Measurements from ENCODE around the gene RAB3A.

DNA sequence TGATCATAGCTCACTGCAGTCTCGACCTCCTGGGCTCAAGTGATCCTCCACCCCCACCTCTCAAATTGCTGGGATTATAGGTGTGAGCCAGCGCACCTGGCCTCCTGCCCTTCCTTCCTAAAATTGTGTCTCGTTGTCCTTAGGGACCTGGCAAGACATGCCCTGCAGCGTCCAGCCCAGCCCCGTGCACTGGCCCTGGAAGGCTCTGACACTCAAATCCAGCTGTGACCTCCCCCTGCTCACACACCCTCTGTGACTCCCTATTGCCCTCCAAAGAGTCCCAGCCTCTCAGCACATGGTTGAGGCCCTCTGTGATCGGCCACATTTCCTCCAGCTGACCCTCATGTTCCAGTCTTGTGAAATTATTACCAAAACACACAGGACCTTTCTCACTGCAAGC, 5.9 kb downstream of the RAB3A start:
- TF ChIP-seq NFIC (IDR thresholded peaks at IDR 0.05) (no peak), ADNP (tag; IDR thresholded peaks at IDR 0.05) (no peak), POLR2A (conservative IDR thresholded peaks at IDR 0.05) (no peak), STAG1 (CRISPR knock-in tag; IDR thresholded peaks at IDR 0.05; ENCODE audit: borderline replicate concordance) (no peak), ZNF384 (IDR thresholded peaks at IDR 0.05; ENCODE audit: low read depth, low read length) (no peak), CREB1 (IDR thresholded peaks at IDR 0.05) (no peak), CREB1 (CRISPR knock-in tag; IDR thresholded peaks at IDR 0.05) (no peak), KLF1 (tag; IDR thresholded peaks at IDR 0.05) (no peak), SP2 (IDR thresholded peaks at IDR 0.05; ENCODE audit: extremely low read depth, low read depth, low read length, poor library complexity, severe bottlenecking) (no peak)
- TF ChIP-seq, protein P1, sequence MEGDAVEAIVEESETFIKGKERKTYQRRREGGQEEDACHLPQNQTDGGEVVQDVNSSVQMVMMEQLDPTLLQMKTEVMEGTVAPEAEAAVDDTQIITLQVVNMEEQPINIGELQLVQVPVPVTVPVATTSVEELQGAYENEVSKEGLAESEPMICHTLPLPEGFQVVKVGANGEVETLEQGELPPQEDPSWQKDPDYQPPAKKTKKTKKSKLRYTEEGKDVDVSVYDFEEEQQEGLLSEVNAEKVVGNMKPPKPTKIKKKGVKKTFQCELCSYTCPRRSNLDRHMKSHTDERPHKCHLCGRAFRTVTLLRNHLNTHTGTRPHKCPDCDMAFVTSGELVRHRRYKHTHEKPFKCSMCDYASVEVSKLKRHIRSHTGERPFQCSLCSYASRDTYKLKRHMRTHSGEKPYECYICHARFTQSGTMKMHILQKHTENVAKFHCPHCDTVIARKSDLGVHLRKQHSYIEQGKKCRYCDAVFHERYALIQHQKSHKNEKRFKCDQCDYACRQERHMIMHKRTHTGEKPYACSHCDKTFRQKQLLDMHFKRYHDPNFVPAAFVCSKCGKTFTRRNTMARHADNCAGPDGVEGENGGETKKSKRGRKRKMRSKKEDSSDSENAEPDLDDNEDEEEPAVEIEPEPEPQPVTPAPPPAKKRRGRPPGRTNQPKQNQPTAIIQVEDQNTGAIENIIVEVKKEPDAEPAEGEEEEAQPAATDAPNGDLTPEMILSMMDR (IDR thresholded peaks at IDR 0.05 in 2 of 3, conservative IDR thresholded peaks at IDR 0.05 in 1 of 3; ENCODE audit: insufficient read depth in 2 of 3, low read depth in 1 of 3, low read length in 3 of 3) = no peak
- TF ChIP-seq, protein P2, sequence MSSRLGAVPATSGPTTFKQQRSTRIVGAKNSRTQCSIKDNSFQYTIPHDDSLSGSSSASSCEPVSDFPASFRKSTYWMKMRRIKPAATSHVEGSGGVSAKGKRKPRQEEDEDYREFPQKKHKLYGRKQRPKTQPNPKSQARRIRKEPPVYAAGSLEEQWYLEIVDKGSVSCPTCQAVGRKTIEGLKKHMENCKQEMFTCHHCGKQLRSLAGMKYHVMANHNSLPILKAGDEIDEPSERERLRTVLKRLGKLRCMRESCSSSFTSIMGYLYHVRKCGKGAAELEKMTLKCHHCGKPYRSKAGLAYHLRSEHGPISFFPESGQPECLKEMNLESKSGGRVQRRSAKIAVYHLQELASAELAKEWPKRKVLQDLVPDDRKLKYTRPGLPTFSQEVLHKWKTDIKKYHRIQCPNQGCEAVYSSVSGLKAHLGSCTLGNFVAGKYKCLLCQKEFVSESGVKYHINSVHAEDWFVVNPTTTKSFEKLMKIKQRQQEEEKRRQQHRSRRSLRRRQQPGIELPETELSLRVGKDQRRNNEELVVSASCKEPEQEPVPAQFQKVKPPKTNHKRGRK (tag; IDR thresholded peaks at IDR 0.05) = no peak
- TF ChIP-seq, protein P3, sequence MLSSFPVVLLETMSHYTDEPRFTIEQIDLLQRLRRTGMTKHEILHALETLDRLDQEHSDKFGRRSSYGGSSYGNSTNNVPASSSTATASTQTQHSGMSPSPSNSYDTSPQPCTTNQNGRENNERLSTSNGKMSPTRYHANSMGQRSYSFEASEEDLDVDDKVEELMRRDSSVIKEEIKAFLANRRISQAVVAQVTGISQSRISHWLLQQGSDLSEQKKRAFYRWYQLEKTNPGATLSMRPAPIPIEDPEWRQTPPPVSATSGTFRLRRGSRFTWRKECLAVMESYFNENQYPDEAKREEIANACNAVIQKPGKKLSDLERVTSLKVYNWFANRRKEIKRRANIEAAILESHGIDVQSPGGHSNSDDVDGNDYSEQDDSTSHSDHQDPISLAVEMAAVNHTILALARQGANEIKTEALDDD (IDR thresholded peaks at IDR 0.05) = no peak
- TF ChIP-seq, protein P4, sequence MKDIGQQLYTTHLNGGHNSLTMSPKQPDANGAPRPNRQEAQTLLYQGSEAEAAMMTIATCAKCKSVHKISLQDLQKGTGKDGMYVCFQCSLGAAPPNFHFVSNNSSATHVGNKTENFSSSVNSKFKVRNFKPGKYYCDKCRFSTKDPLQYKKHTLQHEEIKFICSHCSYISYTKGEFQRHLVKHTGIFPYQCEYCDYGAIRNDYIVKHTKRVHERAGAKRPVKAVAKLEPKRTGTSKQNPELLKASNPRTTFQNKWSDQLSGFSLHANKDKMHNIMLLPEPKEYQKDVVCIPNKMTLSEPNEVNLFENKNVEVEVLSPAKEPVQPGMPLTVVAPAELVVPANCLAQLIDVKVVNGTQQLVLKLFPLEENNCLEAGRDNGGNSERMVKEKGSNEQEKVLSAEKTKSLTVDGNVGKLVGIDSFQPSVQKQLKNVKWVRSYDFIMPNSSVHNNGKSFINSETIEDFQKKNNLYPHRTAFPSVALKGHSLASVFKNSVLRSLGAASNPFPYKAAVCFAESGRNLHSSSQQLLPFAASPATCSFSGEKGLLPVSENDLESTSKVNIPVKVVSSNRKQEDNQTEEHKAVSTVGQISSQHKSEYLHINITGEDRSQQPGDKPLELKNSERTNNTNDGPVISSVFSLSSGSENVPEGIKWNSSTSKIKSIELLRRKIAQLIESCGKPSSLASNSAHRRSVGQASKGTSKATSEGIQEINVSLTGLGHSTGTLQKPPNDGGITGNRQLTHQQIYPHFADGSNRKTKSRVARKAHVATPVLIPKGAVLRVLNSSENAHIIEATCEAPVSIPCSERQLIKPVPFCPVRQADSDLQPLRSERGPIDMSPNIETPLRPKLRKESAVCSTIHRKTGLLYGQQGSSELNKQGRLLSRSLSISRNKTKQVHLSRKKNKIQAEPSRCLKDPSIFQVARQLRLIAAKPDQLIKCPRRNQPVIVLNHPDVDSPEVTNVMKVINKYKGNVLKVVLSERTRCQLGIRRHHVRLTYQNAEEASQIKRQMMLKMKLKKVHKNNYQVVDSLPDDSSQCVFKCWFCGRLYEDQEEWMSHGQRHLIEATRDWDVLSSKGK (CRISPR knock-in tag; IDR thresholded peaks at IDR 0.05) = no peak
